ENCODE results near the gene DYNC1I2. TPM values are rescaled to one million over a fixed set of nuclear protein-coding genes. Genes with fewer than 3 reads are reported as not detected.

Gene DYNC1I2
- total and polyA plus RNA-seq, 8 donors = 23.7 to 59.1 (median 36.4) TPM

DNA sequence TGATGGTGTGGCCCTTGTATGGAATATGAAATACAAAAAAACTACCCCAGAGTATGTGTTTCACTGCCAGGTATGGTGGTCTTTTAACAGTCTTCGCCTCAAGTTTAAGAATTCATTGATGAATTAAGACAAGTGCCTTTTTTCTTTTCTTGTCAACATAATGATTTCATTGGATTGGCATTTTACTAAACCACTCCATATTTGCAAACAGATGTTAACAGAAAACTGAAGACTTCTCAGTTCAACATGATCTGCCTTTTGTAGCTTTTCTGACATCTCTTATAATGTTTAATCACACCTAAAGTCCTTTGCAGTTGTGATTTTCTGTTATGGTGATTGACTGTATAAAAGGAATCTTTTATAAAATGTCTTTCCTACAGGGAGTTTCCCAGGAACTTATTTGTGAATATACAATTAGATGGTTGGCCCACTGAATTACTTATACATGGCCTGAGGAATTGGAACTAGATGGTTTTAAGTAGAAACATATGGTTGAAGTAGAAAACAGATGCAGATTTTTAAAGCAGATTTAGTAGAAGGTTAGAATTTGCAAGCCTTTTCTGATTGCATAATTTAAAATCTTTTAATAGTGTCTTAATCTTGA, 39.7 kb downstream of the DYNC1I2 start:
- no peak for FAIRE-seq
- 94 to 95% methylated on average over 1 of the region's 1 CpG for WGBS, 2 donors

DNA sequence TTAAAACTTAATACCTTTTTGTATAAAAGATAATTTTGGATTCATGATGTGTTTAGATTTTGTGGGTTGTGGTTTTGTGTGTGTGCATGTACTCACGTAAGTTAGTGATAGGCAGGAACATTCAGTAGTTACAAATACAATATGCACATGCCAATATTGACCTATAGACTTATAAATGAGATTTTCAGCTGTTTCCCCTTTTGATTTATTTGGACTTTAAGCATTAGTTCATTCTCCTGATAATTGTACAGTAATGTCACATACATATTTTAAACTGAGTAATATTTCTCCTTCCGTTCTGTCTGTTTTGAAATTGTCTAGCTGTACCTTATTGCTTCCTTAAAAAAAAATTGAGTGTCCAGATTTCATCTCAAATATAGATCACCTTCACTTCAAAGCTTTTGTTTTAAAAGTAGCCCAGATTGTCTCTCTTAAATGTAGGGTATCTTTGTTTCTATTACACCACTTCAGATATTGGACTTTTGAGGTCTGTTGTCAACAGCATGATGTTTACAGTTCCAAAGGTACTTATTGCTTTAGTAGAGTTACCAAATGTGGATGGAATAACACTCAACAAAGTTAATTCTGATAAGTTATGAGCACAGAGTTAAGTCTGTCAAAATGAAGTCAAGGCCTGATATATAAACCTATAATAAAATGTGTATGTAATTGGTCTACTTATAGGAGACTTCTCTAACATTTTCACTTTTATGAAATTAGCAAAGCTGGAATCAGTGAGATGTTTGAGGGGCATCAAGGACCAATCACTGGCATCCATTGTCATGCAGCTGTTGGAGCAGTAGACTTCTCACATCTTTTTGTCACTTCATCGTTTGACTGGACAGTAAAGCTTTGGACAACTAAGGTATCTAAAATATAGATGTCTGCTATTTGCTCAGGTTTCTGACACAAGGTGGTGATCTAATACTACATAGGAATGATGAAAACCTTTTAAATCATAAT, 42.0 kb downstream of the DYNC1I2 start:
- ATAC-seq = no peak
- intact Hi-C loops (cut with DNase I) = no loop called here
- no peak for FAIRE-seq
- H3K4me1 ChIP-seq = no peaks in the 10 kb centered on the region
- 73 to 85% methylated on average over 3 of the region's 3 CpGs for WGBS, 2 donors
- no peaks in the 10 kb centered on the region for H3K9me3 ChIP-seq
- H3K4me3 ChIP-seq = no peak overlapping the region
- DNase-seq = no peak
- no peaks in the 10 kb centered on the region for H3K27me3 ChIP-seq
- peaks cover 6 to 58% (median 8%) of the 10 kb centered on the region in 3 donors for H3K36me3 ChIP-seq
- TF ChIP-seq, protein P1, sequence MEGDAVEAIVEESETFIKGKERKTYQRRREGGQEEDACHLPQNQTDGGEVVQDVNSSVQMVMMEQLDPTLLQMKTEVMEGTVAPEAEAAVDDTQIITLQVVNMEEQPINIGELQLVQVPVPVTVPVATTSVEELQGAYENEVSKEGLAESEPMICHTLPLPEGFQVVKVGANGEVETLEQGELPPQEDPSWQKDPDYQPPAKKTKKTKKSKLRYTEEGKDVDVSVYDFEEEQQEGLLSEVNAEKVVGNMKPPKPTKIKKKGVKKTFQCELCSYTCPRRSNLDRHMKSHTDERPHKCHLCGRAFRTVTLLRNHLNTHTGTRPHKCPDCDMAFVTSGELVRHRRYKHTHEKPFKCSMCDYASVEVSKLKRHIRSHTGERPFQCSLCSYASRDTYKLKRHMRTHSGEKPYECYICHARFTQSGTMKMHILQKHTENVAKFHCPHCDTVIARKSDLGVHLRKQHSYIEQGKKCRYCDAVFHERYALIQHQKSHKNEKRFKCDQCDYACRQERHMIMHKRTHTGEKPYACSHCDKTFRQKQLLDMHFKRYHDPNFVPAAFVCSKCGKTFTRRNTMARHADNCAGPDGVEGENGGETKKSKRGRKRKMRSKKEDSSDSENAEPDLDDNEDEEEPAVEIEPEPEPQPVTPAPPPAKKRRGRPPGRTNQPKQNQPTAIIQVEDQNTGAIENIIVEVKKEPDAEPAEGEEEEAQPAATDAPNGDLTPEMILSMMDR (IDR thresholded peaks at IDR 0.05) = no peak
- H3K27ac ChIP-seq = no peak overlapping the region

More for the DNA sequence above, 39.7 kb downstream of the DYNC1I2 start:
- intact Hi-C loops (cut with DNase I) = no loop called here
- ATAC-seq = no peak
- no peak overlapping the region for H3K27ac ChIP-seq
- H3K36me3 ChIP-seq = peaks cover 6 to 42% (median 8%) of the 10 kb centered on the region in 3 donors
- H3K27me3 ChIP-seq = no peaks in the 10 kb centered on the region
- no peak for DNase-seq
- no peaks in the 10 kb centered on the region for H3K9me3 ChIP-seq
- TF ChIP-seq, protein P1 (IDR thresholded peaks at IDR 0.05) = no peak
- H3K4me1 ChIP-seq = peaks cover 0 to 4% (median 3%) of the 10 kb centered on the region in 3 donors
- no peak overlapping the region for H3K4me3 ChIP-seq

DNA sequence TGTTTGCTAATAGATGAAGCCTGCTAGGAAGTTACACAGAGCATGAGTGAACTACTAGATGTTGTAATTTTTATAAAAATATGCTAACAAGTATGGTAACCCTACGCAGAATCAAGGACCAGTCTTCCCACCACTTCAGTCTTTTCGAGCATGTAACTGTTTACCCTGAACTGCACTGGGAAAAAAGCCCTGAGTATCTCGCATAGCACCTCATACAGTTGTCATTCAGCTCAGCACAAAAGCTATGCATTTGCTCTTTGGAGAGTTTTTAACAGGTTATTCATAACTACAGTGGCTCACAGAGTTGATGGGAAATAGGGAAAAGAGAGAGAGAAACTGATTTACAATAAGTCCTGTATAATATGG, 42.7 kb downstream of the DYNC1I2 start:
- FAIRE-seq (no peak), ATAC-seq (no peak), DNase-seq (no peak)
- H3K27ac ChIP-seq = no peak overlapping the region
- 62 to 65% methylated on average over 3 of the region's 3 CpGs for WGBS, 2 donors
- TF ChIP-seq, protein P1 (IDR thresholded peaks at IDR 0.05) = no peak
- H3K4me1 ChIP-seq = no peaks in the 10 kb centered on the region
- no peak overlapping the region for H3K4me3 ChIP-seq
- H3K36me3 ChIP-seq = peaks cover 6 to 62% (median 8%) of the 10 kb centered on the region in 3 donors
- H3K9me3 ChIP-seq = no peaks in the 10 kb centered on the region
- intact Hi-C loops (cut with DNase I) = no loop called here
- H3K27me3 ChIP-seq = no peaks in the 10 kb centered on the region

DNA sequence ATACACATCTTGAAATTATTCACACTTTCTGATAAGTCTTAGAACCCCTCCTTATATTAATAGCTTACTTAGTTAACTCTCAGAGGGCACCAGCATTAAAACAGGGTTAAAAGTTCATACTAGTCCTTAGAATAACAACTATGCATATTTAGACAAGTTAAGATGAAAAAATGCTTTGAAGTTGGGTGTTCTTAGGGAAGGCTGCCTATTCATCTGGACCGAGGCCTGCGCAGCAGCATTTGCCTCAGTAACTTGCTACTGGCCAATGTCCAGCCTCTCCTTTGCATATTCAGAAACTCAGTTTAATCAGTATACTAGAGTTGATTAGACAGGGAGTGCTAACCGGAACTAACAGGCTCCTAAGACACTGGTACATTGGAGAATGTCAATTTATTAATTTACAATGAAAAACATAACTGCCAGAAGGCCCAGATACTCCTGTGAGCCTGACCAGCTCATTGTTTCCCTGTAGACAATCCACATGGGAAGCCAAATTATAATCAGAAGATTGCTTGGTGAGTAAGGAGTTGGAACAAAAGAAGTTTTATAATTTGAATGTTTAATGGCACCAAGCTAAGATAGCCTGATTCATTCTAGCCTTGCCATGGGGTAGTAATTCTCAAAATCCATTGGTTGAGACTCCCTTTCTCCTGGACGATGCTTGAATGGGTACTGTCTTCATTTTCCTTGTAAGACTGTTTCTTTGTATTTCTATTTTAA, 48.9 kb downstream of the DYNC1I2 start:
- TF ChIP-seq, protein P1 (IDR thresholded peaks at IDR 0.05) = no peak
- H3K27ac ChIP-seq = no peak overlapping the region
- H3K4me1 ChIP-seq = no peaks in the 10 kb centered on the region
- 88 to 90% methylated on average over 4 of the region's 4 CpGs for WGBS, 2 donors
- DNase-seq (no peak), FAIRE-seq (no peak), ATAC-seq (no peak)
- H3K4me3 ChIP-seq = no peak overlapping the region
- no peaks in the 10 kb centered on the region for H3K9me3 ChIP-seq
- H3K27me3 ChIP-seq = no peaks in the 10 kb centered on the region
- intact Hi-C loops (cut with DNase I) = no loop called here
- H3K36me3 ChIP-seq = peaks cover 0 to 40% (median 4%) of the 10 kb centered on the region in 3 donors

All from pancreas (tissue), 10 donors.